ENCODE measurements around the gene FZD8. TPM values are rescaled to one million over a fixed set of nuclear protein-coding genes. Genes with fewer than 3 reads are reported as not detected.

The FZD8 gene
- total RNA-seq, 1 donor from 2014 or later = 16.5 TPM

DNA sequence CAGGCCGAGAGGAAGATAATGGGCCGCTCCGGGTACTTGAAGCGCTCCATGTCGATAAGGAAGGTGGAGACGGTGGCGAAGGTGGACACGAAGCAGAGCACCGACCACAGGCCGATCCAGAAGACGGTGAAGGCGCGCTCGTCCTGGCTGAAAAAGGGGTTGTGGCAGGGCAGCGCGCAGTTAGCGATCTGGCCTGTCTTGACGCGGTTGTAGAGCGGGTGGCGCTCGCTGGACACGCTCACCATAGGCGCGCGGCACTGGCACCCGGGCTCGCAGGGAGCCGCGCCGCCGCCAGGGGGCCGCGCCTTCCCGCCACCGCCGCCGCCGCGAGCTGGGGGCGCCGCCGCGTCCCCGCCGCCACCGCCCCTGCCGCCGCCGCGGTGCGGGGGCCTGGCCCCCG lies 1.6 kb downstream of the FZD8 start:
- TF ChIP-seq, protein P1, sequence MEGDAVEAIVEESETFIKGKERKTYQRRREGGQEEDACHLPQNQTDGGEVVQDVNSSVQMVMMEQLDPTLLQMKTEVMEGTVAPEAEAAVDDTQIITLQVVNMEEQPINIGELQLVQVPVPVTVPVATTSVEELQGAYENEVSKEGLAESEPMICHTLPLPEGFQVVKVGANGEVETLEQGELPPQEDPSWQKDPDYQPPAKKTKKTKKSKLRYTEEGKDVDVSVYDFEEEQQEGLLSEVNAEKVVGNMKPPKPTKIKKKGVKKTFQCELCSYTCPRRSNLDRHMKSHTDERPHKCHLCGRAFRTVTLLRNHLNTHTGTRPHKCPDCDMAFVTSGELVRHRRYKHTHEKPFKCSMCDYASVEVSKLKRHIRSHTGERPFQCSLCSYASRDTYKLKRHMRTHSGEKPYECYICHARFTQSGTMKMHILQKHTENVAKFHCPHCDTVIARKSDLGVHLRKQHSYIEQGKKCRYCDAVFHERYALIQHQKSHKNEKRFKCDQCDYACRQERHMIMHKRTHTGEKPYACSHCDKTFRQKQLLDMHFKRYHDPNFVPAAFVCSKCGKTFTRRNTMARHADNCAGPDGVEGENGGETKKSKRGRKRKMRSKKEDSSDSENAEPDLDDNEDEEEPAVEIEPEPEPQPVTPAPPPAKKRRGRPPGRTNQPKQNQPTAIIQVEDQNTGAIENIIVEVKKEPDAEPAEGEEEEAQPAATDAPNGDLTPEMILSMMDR (IDR thresholded peaks at IDR 0.05; ENCODE audit: unreplicated experiment) = peak; percentile 54
- H3K9me3 Mint-ChIP-seq = no peaks in the 10 kb centered on the region
- peaks cover 52% of the 10 kb centered on the region for H3K4me1 Mint-ChIP-seq
- peaks cover 56% of the 10 kb centered on the region for H3K27me3 Mint-ChIP-seq (ENCODE audit: low read depth)
- peak overlapping the region; percentile 79 for H3K4me3 Mint-ChIP-seq
- peak; percentile 44 to 72 for DNase-seq (ENCODE audit: low spot score in 2 of 2, unreplicated experiment in 2 of 2)
- H3K36me3 Mint-ChIP-seq = no peaks in the 10 kb centered on the region
- H3K27ac Mint-ChIP-seq = peak overlapping the region; percentile 73

DNA sequence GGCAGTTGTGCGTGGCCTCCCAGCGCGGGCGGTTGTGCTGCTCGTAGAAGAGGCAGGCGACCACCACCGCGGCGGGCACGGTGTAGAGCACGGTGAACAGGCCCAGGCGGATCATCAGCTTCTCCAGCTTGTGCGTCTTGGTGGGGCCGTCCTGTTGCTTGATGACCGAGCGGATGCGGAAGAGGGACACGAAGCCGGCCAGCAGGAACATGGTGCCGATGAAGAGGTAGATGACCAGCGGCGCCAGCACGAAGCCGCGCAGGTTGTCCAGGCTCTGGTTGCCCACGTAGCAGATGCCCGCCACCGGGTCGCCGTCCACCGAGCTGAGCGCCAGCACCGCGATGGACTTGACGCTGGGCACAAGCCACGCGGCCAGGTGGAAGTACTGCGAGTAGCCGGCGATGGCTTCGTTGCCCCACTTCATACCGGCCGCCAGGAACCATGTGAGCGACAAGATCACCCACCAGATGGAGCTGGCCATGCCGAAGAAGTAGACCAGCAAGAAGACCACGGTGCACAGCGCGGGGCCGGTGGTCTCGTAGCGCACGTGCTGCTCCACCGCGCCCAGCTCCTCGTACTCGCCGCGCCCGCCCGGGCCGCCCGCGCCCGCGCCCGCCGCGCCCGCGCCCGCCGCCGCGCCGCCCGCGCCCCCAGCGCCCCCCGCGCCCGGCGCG lies 2.2 kb downstream of the FZD8 start:
- peaks cover 52% of the 10 kb centered on the region for H3K4me1 Mint-ChIP-seq
- TF ChIP-seq, protein P1 (IDR thresholded peaks at IDR 0.05; ENCODE audit: unreplicated experiment) = no peak
- no peaks in the 10 kb centered on the region for H3K9me3 Mint-ChIP-seq
- peaks cover 51% of the 10 kb centered on the region for H3K27me3 Mint-ChIP-seq (ENCODE audit: low read depth)
- H3K27ac Mint-ChIP-seq = peak overlapping the region; percentile 30
- no peaks in the 10 kb centered on the region for H3K36me3 Mint-ChIP-seq
- peak overlapping the region; percentile 79 for H3K4me3 Mint-ChIP-seq
- DNase-seq (ENCODE audit: low spot score in 2 of 2, unreplicated experiment in 2 of 2) = peak; percentile 27 to 61

DNA sequence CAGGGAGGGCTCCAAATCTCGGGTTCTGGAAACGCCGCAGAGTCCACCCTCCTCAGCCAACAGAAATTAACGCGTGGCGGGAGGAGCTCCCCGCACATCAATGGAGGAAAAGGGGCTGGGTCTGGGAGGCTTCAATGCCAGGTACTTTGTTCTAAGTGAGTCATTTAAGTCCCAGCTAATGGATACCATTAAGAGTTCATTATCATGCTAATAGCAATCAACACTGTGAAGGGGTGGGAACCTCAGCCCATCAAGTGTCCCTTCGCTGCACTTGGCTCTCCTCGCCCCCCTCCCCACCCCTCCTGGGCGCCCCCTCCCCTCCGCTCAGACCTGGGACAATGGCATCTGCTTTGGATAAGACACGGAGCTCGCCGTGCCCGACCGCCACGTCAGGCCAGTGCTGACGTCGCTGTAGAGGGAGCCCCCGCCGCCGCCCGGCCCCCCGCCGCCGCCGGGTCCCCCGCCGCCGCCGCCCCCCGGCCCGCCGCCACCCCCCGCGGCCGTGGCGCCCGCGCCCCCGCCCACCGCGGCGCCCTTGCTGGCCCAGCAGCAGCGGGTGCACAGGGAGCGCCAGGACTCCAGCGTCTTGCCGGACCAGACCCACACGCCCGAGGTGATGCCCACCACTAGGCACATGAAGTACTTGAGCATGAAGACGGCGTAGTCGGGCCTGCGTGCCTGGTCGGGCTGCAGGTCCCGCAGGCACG lies 2.9 kb downstream of the FZD8 start:
- Mint-ChIP-seq H3K4me1 (peaks cover 45% of the 10 kb centered on the region), H3K9me3 (no peaks in the 10 kb centered on the region), H3K36me3 (no peaks in the 10 kb centered on the region), H3K27me3 (ENCODE audit: low read depth) (peaks cover 48% of the 10 kb centered on the region), H3K27ac (peak overlapping the region; percentile 30), H3K4me3 (peak overlapping the region; percentile 72)
- DNase-seq (ENCODE audit: low spot score in 2 of 2, unreplicated experiment in 2 of 2) = no peak
- TF ChIP-seq, protein P1 (IDR thresholded peaks at IDR 0.05; ENCODE audit: unreplicated experiment) = no peak

DNA sequence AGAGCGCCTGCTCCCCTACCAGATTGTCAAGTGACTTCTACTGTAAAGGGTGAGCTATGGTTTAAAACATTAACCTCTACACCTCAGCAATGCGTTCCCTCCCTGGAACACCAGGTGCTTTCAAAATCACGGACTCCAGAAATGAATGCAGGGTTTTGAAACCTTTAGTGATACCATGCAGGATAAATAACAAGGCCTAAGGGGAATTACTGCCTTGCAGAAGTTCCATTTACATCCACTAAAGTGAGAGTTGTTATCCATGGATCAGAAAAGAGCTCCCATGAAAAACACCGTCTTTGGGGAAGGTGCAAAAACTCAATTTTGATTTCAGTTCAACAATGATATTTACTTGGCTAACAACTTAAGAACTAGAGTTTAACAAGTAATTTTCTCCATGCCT lies 4.0 kb downstream of the FZD8 start:
- peaks cover 43% of the 10 kb centered on the region for H3K27me3 Mint-ChIP-seq (ENCODE audit: low read depth)

DNA sequence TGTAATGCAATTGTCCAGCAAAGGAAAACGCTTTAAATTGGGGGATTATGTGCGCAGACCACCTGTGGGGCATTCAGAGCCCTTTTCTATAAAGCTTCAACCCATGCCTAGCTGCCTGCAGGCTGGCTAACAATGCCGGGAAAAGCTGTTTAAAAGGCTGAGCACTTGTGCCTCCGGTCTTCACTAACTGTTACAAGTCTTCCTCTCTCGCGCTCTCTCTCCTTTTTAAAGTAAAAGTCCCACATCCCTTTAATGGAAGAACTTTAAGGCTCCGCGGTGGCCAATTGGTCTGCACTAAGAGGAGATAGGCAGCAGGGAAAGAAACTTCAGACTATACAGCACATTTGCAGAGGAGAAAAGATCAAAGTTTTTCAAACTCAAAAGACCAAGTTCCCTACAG lies 4.6 kb downstream of the FZD8 start:
- H3K27me3 Mint-ChIP-seq (ENCODE audit: low read depth) = peaks cover 43% of the 10 kb centered on the region
- peak overlapping the region; percentile 54 for H3K4me3 Mint-ChIP-seq
- H3K4me1 Mint-ChIP-seq = peaks cover 37% of the 10 kb centered on the region
- TF ChIP-seq, protein P1 (IDR thresholded peaks at IDR 0.05; ENCODE audit: unreplicated experiment) = no peak
- no peak for DNase-seq (ENCODE audit: low spot score in 2 of 2, unreplicated experiment in 2 of 2)
- H3K9me3 Mint-ChIP-seq = no peaks in the 10 kb centered on the region
- no peaks in the 10 kb centered on the region for H3K36me3 Mint-ChIP-seq
- H3K27ac Mint-ChIP-seq = peak overlapping the region; percentile 11

More for the DNA sequence above, 4.0 kb downstream of the FZD8 start:
- Mint-ChIP-seq H3K4me1 (peaks cover 37% of the 10 kb centered on the region), H3K9me3 (no peaks in the 10 kb centered on the region), H3K4me3 (peak overlapping the region; percentile 54), H3K36me3 (no peaks in the 10 kb centered on the region), H3K27ac (peak overlapping the region; percentile 53)
- DNase-seq (ENCODE audit: low spot score in 2 of 2, unreplicated experiment in 2 of 2) = no peak
- TF ChIP-seq, protein P1 (IDR thresholded peaks at IDR 0.05; ENCODE audit: unreplicated experiment) = no peak

All from mesothelial cell of epicardium (in vitro differentiated cells).